Activated CD8-positive, alpha-beta T cell treated with anti-CD3 and anti-CD28 coated beads for 36 hours (primary cell): ENCODE data around the gene RPL19. TPM values are rescaled to one million over a fixed set of nuclear protein-coding genes. Genes with fewer than 3 reads are reported as not detected.

Experiments used
- ATAC-seq: fragments of 200-7000 bp; cut with Tn5 transposase; one replicate; pipeline ENCODE4 v1.10.0; 2021; ENCODE audit warnings: mild to moderate bottlenecking, moderate library complexity
- CTCF ChIA-PET: fragments of 350-600 bp; sonication (Branson Sonifier 250); formaldehyde crosslinking; loops from one replicate; lab custom pipeline; 2021; ENCODE audit warnings: antibody characterized with exemption; lab: Charles Lee
- POLR2A ChIA-PET: fragments of 350-600 bp; sonication (Branson Sonifier 250); formaldehyde crosslinking; loops from one replicate; lab custom pipeline; 2021; ENCODE audit warnings: antibody characterized with exemption; lab: Charles Lee
- DNase-seq: peaks from one replicate; pipeline ENCODE4 v3.0.0-alpha.2; 2020
- H3K27ac Mint-ChIP-seq: one replicate; pipeline ENCODE4 v1.8.0; 2021; ENCODE audit warnings: mild to moderate bottlenecking, mixed read lengths
- H3K27me3 Mint-ChIP-seq: one replicate; pipeline ENCODE4 v1.8.0; 2021; ENCODE audit warnings: mixed read lengths
- H3K36me3 Mint-ChIP-seq: one replicate; pipeline ENCODE4 v1.8.0; 2021; ENCODE audit warnings: low read depth, mixed read lengths
- H3K4me1 Mint-ChIP-seq: one replicate; pipeline ENCODE4 v1.8.0; 2021; ENCODE audit warnings: low read depth, mixed read lengths
- H3K4me3 Mint-ChIP-seq: one replicate; pipeline ENCODE4 v1.8.0; 2021; ENCODE audit warnings: mild to moderate bottlenecking, moderate library complexity, mixed read lengths
- H3K9me3 Mint-ChIP-seq: one replicate; pipeline ENCODE4 v1.8.0; 2021; ENCODE audit warnings: mixed read lengths
- CTCF ChIP-seq: fragments of 200-600 bp; IDR thresholded peaks from one replicate; pipeline ENCODE4 v1.8.0; 2022; ENCODE audit warnings: antibody characterized with exemption, mild to moderate bottlenecking
- intact Hi-C: fragments of 100-400 bp; cut with micrococcal nuclease; formaldehyde crosslinking; loops from one replicate; pipeline ENCODE4 v1.10.0; 2022
- total RNA-seq, 2 experiments: library from RNA; stranded (reverse); gene quantifications; one replicate each; pipeline ENCODE4 v1.2.3, GENCODE V29; 2021

The RPL19 gene
- total RNA-seq, 2 experiments from 2014 or later = 3,130 to 3,175 TPM

GRCh38 chr17:39174920-39175694 is 25.0 kb upstream of the RPL19 start:
- ATAC-seq (peak; percentile 84), DNase-seq (peak; percentile 92)
- no peaks in the 10 kb centered on the region for H3K9me3 Mint-ChIP-seq
- H3K27ac Mint-ChIP-seq = no peak overlapping the region
- intact Hi-C loops = no loop called here
- peaks cover 10% of the 10 kb centered on the region for H3K4me1 Mint-ChIP-seq
- H3K36me3 Mint-ChIP-seq = peaks cover 12% of the 10 kb centered on the region
- no peak overlapping the region for H3K4me3 Mint-ChIP-seq
- CTCF ChIA-PET = interaction anchor here (0.5 to 5.4 kb wide), 66 partner anchors 8 to 507 kb away, joined by 3 to 151 read pairs (median 4); partner anchors contain the start of genes ARL5C, CACNB1, LASP1NB and PLXDC1
- TF ChIP-seq CTCF = peak; percentile 91
- H3K27me3 Mint-ChIP-seq = no peaks in the 10 kb centered on the region
- POLR2A ChIA-PET = interaction anchor here (0.8 to 2.5 kb wide), 10 partner anchors 9 to 190 kb away, joined by 3 to 11 read pairs (median 4); partner anchors contain the start of gene ARL5C

GRCh38 chr17:39175695-39176093 is 24.4 kb upstream of the RPL19 start:
- no peak overlapping the region for H3K27ac Mint-ChIP-seq
- ATAC-seq (no peak), DNase-seq (no peak)
- intact Hi-C loops = no loop called here
- no peak for TF ChIP-seq CTCF
- no peaks in the 10 kb centered on the region for H3K27me3 Mint-ChIP-seq
- H3K4me3 Mint-ChIP-seq = no peak overlapping the region
- POLR2A ChIA-PET = interaction anchor here (1.2 to 2.5 kb wide), 4 partner anchors 10 to 191 kb away, joined by 4 to 11 read pairs (median 4); partner anchors contain the start of gene ARL5C
- CTCF ChIA-PET = interaction anchor here (0.5 to 5.4 kb wide), 36 partner anchors 8 to 508 kb away, joined by 3 to 151 read pairs (median 4); partner anchors contain the start of genes ARL5C, CACNB1, PLXDC1 and RPL19
- peaks cover 12% of the 10 kb centered on the region for H3K36me3 Mint-ChIP-seq
- H3K9me3 Mint-ChIP-seq = no peaks in the 10 kb centered on the region
- peaks cover 10% of the 10 kb centered on the region for H3K4me1 Mint-ChIP-seq

GRCh38 chr17:39177256-39177655 is 22.8 kb upstream of the RPL19 start:
- ChIA-PET CTCF (interaction anchor here (1.6 to 5.4 kb wide), 3 partner anchors 13 to 194 kb away, joined by 4 to 151 read pairs (median 66); partner anchors contain the start of gene ARL5C), POLR2A (interaction anchor here (1.6 kb wide), 1 partner anchor 23 kb away, joined by 4 read pairs; no protein-coding TSS in a partner anchor)
- ATAC-seq = no peak
- intact Hi-C loops = no loop called here
- peak; percentile 18 for DNase-seq
- peaks cover 10% of the 10 kb centered on the region for H3K4me1 Mint-ChIP-seq
- no peaks in the 10 kb centered on the region for H3K27me3 Mint-ChIP-seq
- H3K36me3 Mint-ChIP-seq = peaks cover 12% of the 10 kb centered on the region
- H3K4me3 Mint-ChIP-seq = no peak overlapping the region
- TF ChIP-seq CTCF = no peak
- H3K9me3 Mint-ChIP-seq = no peaks in the 10 kb centered on the region
- no peak overlapping the region for H3K27ac Mint-ChIP-seq

GRCh38 chr17:39178536-39178935 is 21.5 kb upstream of the RPL19 start:
- Mint-ChIP-seq H3K27me3 (no peaks in the 10 kb centered on the region), H3K4me3 (no peak overlapping the region), H3K4me1 (peaks cover 5% of the 10 kb centered on the region), H3K36me3 (peaks cover 20% of the 10 kb centered on the region), H3K9me3 (no peaks in the 10 kb centered on the region), H3K27ac (no peak overlapping the region)
- POLR2A ChIA-PET = no interaction called here
- no peak for TF ChIP-seq CTCF
- intact Hi-C loops = no loop called here
- ATAC-seq (no peak), DNase-seq (no peak)
- CTCF ChIA-PET = interaction anchor here (0.8 to 1.6 kb wide), 3 partner anchors 13 to 196 kb away, joined by 3 to 4 read pairs (median 3); no protein-coding TSS in a partner anchor

GRCh38 chr17:39181303-39181702 is 18.8 kb upstream of the RPL19 start:
- H3K4me3 Mint-ChIP-seq = no peak overlapping the region
- H3K27ac Mint-ChIP-seq = no peak overlapping the region
- POLR2A ChIA-PET = no interaction called here
- CTCF ChIA-PET = no interaction called here
- no peak for ATAC-seq
- DNase-seq = no peak
- intact Hi-C loops = no loop called here
- H3K4me1 Mint-ChIP-seq = no peaks in the 10 kb centered on the region
- H3K36me3 Mint-ChIP-seq = peaks cover 15% of the 10 kb centered on the region
- TF ChIP-seq CTCF = no peak
- no peaks in the 10 kb centered on the region for H3K27me3 Mint-ChIP-seq
- no peaks in the 10 kb centered on the region for H3K9me3 Mint-ChIP-seq
